ES-I3 (cell line): Measurements from ENCODE around the gene TWF1.

Experiments used
- H3K36me3 ChIP-seq: 2 replicates; pipeline ENCODE4 v1.6.1; 2013; ENCODE audit warnings: mild to moderate bottlenecking, low read length, control low read depth, moderate library complexity; ENCODE audit not compliant: insufficient read depth
- H3K4me1 ChIP-seq: 2 replicates; pipeline ENCODE4 v1.6.1; 2013; ENCODE audit warnings: mild to moderate bottlenecking, control low read depth, low read length; ENCODE audit not compliant: insufficient read depth
- H3K9ac ChIP-seq: 2 replicates; pipeline ENCODE4 v1.6.1; 2013; ENCODE audit warnings: low read depth, mild to moderate bottlenecking, low read length, moderate library complexity
- H3K9me3 ChIP-seq: 2 replicates; pipeline ENCODE4 v1.6.1; 2013; ENCODE audit warnings: mild to moderate bottlenecking, low read length, moderate library complexity; ENCODE audit not compliant: control insufficient read depth, insufficient read depth

TWF1 gene

DNA sequence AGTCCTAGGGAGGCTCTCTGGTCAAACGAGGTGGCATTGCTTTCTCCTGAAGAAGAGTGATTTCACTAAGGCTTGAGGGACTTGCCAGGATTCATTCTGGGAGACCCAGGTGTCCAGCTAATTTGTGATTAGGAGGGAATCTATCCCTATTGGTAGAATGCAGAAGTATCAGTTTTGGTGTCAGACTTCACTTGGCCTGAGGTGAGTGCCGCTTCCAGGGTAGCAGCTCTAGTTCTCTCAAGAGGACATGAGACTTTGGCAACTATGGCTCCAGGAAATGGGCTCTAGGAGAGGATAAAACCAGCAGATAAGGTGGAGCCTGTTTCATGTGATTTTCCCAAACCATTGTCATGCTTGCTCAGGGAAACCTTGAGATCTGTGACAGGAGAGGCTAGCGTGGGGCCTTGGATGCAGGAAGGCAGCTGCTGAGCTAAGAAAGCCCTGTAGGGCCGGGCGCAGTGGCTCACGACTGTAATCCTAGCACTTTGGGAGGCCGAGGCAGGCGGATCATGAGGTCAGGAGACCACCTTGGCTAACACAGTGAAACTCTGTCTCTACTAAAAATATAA is 18.2 kb upstream of the TWF1 start:
- no peaks in the 10 kb centered on the region for H3K36me3 ChIP-seq
- no peak overlapping the region for H3K9ac ChIP-seq
- no peaks in the 10 kb centered on the region for H3K4me1 ChIP-seq
- no peaks in the 10 kb centered on the region for H3K9me3 ChIP-seq

DNA sequence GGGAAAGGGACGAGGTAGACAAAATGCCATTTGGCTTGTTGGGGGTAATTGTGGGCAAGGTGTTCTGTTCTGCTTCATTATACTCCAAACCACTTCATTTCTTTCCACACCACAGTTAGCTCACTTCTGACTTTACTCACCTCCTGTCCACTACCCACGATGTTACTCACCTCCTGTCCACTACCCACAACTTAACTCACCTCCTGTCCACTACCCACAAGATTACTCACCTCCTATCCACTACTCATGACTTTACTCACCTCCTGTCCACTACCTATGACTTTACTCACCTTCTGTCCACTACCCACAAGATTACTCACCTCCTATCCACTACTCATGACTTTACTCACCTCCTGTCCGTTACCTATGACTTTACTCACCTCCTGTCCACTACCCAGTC is 10.1 kb upstream of the TWF1 start:
- H3K9ac ChIP-seq = no peak overlapping the region
- H3K36me3 ChIP-seq = no peaks in the 10 kb centered on the region
- H3K4me1 ChIP-seq = no peaks in the 10 kb centered on the region
- no peaks in the 10 kb centered on the region for H3K9me3 ChIP-seq

DNA sequence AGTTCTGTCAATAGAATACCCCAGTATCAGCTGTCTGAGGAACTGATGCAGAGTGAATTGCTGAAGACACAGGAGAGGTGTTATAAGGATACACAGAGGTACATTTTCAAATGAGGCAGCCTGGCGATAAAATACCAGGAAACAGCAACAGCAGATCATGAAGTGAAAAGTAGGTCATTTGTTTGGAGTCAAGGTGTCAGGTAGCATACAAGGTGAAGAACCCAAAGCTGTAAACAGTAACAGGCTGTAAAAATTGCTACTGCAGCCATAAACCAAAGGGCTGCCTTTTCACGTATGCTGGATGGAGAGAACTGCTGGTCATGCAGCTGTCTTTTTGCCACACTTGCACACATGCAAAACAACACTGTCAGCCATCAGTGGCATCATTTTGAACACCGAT is 9.3 kb upstream of the TWF1 start:
- no peaks in the 10 kb centered on the region for H3K4me1 ChIP-seq
- H3K9ac ChIP-seq = no peak overlapping the region
- no peaks in the 10 kb centered on the region for H3K9me3 ChIP-seq
- no peaks in the 10 kb centered on the region for H3K36me3 ChIP-seq

DNA sequence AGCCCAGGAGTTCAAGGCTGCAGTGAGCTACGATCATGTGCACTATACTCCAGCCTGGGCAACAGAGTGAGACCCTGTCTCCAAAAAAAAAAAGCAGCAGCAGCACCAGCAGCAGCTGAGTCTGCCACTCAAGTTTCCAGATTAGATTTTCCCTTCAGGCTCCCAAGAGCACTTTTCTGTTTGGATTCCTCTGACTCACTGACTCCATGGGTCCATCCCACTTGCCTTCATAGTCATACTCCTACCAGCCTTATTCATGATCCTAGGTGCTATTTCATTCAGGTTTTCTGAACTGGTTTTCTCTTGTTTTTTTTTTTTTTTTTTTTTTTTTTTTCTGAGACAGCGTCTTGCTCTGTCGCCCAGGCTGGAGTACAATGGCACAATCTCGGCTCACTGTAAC is 6.8 kb upstream of the TWF1 start:
- H3K9me3 ChIP-seq = no peaks in the 10 kb centered on the region
- H3K4me1 ChIP-seq = no peaks in the 10 kb centered on the region
- no peak overlapping the region for H3K9ac ChIP-seq
- H3K36me3 ChIP-seq = no peaks in the 10 kb centered on the region

DNA sequence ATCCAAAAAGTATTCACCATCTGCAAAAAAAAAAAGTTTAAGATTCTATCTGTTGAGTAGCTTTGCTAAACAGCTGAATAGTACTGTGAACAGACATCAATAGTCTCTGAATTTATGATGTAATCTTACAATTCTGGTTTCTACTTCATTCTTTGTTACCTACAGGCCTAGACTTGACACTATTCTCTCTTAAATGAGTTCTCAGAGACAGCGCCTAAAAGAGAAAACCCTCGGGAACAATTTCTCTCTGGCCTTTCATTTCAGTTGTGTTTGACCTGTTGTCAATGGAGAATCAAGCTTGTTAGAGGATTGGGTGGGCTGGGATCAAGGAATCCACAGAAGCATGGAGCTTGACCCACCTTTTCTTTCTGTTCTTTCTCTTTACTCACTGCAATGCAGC is 5.9 kb upstream of the TWF1 start:
- no peaks in the 10 kb centered on the region for H3K4me1 ChIP-seq
- no peaks in the 10 kb centered on the region for H3K36me3 ChIP-seq
- no peak overlapping the region for H3K9ac ChIP-seq
- no peaks in the 10 kb centered on the region for H3K9me3 ChIP-seq

DNA sequence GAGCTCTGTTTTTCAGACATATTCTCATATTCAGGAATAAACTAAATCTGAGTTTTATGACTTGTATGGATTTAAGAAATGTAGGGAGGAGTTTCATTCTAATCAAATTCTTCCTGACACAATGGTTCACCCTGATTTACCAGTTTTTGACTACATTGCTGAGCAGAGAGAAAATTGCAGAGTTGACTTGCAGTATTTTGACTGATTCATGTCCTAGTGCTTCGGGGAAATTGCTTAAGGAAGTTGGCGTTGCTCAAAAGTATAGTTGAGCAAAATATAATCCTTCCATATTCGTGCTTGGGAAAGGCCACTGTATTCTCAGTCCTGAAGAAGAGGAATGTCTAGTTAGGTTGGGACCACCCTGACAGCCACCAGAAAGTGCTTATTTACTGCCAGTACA is 1.3 kb upstream of the TWF1 start:
- H3K36me3 ChIP-seq = no peaks in the 10 kb centered on the region
- no peaks in the 10 kb centered on the region for H3K4me1 ChIP-seq
- H3K9me3 ChIP-seq = no peaks in the 10 kb centered on the region
- H3K9ac ChIP-seq = no peak overlapping the region

DNA sequence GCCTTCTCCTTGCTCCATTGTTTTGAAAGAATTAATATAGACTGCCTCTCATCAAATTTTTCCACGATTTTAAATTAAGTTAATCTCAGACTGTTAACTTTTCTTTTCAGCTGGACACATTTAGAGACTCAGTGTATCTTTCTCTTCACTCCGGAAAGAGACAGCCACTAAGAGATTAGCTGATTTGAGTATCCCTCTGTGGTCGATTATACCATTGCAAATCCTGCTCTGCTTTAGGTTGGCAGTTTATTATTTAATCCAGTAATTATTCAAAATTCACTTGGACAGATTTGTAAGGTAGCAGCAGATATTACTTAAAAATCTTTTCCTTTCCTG is 588 bp upstream of the TWF1 start:
- H3K36me3 ChIP-seq = no peaks in the 10 kb centered on the region
- H3K4me1 ChIP-seq = no peaks in the 10 kb centered on the region
- peak overlapping the region; percentile 80 for H3K9ac ChIP-seq
- no peaks in the 10 kb centered on the region for H3K9me3 ChIP-seq

DNA sequence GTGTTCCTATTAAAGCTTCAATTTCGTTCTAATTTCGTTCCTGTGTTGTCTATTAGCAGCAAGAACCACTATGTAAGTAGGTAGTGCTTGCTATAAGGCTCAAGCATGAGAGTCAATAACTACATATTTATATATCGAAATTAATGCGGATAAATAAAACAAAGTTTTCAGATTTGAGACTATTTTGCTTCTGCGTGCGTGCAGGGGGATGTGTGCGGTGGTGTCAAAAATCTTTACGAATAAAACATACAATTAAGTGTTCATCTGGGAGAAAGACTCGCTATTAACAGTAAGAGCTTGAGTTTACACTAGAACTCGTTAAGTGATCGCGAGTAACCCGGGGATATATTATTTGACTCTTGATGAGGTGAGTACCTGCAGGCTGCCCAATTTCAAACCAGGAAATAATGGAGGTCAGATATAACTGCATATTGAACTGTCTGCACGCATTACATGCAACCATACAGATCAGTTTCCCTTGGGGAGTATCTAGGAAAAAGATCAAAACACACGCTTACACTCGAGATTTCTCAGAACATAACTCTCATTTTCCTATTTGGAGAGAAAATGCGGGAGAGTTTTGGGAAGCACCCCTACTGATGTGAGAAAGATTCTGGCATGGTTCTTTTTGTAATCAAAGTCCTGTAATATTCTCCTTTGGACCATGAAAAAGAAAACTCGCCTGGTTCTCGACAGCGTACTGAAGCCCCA is 813 bp downstream of the TWF1 start:
- peak overlapping the region; percentile 80 for H3K9ac ChIP-seq
- no peaks in the 10 kb centered on the region for H3K9me3 ChIP-seq
- no peaks in the 10 kb centered on the region for H3K36me3 ChIP-seq
- H3K4me1 ChIP-seq = no peaks in the 10 kb centered on the region

DNA sequence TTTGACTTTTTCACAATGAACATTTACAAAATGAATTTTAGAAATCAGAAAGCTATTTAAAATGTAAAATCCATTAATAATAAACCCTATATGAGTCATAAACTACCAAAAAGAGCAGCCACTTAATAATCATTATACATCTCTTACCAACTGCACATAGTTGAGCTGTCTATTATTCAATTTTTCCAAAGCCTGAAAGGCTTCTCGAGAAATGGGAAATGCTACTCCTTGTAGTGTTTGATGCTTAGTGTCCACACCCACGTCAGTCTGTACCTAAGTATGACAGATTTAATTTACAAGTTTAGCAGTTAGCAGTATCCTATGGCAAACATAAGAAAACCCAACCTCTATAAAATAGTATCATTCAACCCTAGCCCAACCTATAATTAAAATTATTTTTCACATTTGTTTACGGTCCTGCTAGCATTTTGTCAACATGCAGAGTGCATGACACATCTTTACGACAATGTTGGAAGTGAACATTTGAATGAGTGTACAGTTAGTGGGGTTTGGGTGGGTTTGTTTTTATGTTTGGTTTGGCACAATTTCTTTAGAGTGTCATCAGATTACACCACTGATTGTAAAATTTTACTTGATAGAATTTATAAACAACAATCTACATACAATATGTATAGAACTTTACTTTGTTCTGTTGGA is 8.4 kb downstream of the TWF1 start:
- Histone ChIP-seq H3K36me3 (peaks cover 8% of the 10 kb centered on the region), H3K9me3 (no peaks in the 10 kb centered on the region), H3K4me1 (no peaks in the 10 kb centered on the region), H3K9ac (no peak overlapping the region)

DNA sequence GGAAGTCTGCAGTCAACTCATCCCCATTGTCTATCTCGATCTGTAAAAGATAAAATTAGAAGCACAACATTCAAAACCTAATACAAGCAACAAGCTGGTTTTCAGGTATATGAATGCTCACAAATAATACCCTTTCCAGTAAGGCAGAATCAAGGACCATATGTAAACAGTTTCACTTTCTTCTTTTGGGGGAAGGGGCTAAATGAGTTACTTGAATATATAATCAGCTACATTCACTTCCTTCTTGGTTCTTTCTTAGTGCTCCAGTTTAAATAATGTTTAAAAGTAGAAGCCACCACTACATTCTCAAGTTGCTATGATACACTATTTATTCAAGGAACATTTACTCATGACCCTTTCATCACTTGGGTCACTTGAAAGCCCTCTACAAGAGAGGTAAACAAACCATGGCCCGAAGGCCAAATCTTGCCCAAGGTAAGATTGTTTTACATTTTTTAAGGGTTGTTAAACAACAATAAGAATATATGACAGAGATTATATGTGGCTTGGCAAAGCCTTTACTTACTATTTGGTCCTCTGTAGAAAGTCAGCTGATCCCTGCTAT is 10.3 kb downstream of the TWF1 start:
- H3K9ac ChIP-seq = no peak overlapping the region
- H3K9me3 ChIP-seq = no peaks in the 10 kb centered on the region
- H3K36me3 ChIP-seq = peaks cover 8% of the 10 kb centered on the region

DNA sequence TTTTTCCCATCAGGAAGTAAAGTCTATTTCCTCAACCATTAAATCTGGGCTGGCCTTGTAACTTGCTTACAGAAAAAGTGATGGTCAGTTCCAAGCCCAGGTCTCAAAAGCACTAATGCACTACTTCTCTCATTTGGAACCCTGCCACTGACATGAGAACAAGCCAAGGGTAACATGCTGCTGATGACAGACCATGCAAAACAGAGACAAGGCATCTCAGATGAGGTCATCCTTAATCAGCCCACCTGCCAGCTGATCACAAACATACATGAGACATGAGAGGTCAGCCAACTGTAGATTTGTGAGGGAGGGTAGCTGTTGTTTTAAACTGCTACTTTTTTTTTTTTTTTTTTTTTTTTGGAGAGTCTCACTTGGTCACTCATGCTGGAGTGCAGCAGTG is 16.2 kb downstream of the TWF1 start:
- Histone ChIP-seq H3K4me1 (no peaks in the 10 kb centered on the region), H3K9ac (no peak overlapping the region), H3K36me3 (no peaks in the 10 kb centered on the region), H3K9me3 (no peaks in the 10 kb centered on the region)

More for the DNA sequence above, 10.3 kb downstream of the TWF1 start:
- H3K4me1 ChIP-seq = no peaks in the 10 kb centered on the region

DNA sequence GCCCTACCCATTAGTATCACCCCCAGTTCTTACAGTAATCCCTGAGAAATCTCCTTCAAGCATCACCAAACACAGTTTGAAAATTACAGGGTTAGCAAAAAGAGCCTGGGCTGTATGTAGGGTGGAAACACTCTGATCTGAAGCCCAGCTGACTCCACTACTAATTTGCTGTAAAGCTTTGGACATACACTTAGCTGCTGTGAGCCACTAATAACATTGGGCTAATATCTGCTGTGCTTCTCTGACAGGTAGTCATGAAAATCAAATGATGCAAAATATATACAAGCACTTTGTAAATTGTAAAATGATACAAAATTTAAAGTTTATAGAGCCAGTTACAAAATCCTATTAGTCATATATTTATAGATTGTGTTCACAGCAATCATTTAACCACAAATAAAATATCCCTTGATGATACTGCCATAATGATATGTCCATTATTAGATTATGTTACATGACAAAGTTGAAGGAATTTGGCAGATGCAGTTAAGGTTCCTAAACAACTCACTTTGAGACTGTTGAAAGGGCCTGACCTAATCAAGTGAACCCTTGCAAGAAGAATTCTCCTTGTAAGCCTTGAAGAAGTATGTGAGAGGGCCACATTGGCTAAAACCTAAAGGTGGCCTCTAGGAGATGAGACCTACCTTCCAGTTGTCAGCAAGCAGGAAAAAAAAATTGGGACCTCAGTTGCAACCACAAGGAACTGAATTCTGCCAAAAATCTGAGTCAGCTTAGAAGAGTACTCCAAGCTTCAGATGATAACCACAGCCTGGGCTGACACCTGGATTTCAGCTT is 19.0 kb downstream of the TWF1 start:
- no peaks in the 10 kb centered on the region for H3K9me3 ChIP-seq
- no peaks in the 10 kb centered on the region for H3K4me1 ChIP-seq
- H3K9ac ChIP-seq = no peak overlapping the region
- H3K36me3 ChIP-seq = no peaks in the 10 kb centered on the region

DNA sequence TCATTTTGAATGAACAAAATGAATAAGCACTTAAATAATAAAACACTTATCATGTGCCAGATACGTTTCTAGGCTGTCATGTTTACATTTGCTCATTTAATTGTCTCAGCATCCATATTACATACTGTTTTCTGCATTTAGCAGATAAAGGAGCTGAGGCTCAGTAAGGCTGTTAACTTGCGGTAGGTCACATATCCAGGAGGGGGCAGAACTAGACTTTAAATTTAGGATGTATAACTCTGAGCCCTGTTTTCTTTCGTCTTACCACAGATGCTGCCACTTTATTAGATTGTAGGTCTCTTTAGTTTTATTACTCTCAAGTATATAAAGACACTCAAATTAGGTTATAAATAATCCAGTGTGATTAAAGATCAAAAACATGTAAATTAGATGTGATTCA is 29.6 kb downstream of the TWF1 start:
- no peaks in the 10 kb centered on the region for H3K36me3 ChIP-seq

DNA sequence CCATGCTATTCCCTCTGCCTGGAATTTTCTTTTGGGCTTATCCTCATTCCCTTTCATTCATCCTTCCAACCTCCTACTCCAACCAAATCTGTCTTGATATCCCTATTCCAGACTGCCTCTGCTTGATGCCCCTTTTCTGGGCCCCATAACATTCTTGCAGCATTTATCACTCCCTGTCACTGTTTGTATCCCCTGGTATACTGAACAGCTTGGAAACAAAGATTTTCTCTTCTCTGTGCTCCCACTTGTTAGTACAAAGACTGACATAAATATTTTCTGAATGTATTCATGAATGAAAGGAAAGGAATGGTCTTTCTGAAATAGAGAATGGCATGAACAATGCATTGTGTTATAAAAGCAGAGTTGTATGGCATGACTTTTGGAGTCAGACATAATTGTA is 39.8 kb downstream of the TWF1 start:
- H3K36me3 ChIP-seq = no peaks in the 10 kb centered on the region
- H3K4me1 ChIP-seq = peaks cover 20% of the 10 kb centered on the region; the same call in 1 of the 2 replicates
- peaks cover 9% of the 10 kb centered on the region for H3K9me3 ChIP-seq
- no peak overlapping the region for H3K9ac ChIP-seq

More for the DNA sequence above, 29.6 kb downstream of the TWF1 start:
- H3K4me1 ChIP-seq = no peaks in the 10 kb centered on the region
- no peak overlapping the region for H3K9ac ChIP-seq
- H3K9me3 ChIP-seq = no peaks in the 10 kb centered on the region
